Measurements from ENCODE around the gene CDKL4.

DNA sequence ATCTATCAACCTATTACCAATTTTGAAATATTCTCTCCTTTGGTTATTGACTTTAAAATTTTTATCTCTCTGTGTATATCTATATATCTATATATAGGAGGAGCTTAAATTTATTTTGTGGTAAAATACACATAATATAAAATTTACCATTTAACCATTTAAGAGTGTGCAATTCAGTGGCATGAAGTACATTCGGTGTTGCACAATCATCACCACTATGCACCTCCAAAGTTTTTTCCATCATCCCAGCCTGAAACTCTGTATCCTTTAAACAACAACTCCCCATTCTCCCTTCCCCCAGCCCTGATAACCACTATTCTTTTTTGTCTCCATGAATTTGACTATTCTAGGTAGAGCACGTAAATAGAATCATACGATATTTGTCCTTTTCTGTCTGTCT is 49.1 kb downstream of the CDKL4 start:
- no peak for TF ChIP-seq EZH2phosphoT487 (IDR thresholded peaks at IDR 0.05; ENCODE audit: insufficient read depth, low read depth)
- TF ChIP-seq EZH2 (IDR thresholded peaks at IDR 0.05; ENCODE audit: insufficient read depth, poor library complexity, severe bottlenecking): no peak

Data from GM23248 (cell line).